ENCODE data around the gene OR5C1.

- TF ChIP-seq CTCF (IDR thresholded peaks at IDR 0.05), result no peak
- TF ChIP-seq TEAD4 (CRISPR knock-in tag; IDR thresholded peaks at IDR 0.05), result no peak
- TF ChIP-seq ESRRA (CRISPR knock-in tag; IDR thresholded peaks at IDR 0.05; ENCODE audit: borderline replicate concordance), result no peak
- TF ChIP-seq USF2 (CRISPR knock-in tag; IDR thresholded peaks at IDR 0.05), result no peak
- no peak for TF ChIP-seq GABPB1 (CRISPR knock-in tag; IDR thresholded peaks at IDR 0.05)
Observed at GRCh38 chr9:122807271-122807900, 18.7 kb downstream of the OR5C1 start.
